Ovary (tissue), 9 donors: ENCODE results near the gene AATK. TPM values are rescaled to one million over a fixed set of nuclear protein-coding genes. Genes with fewer than 3 reads are reported as not detected.

Source experiments
- DNase-seq, 5 donors: peaks; one replicate each; pipeline ENCODE4 v3.0.0-alpha.2; 2019 to 2020
- H3K27ac ChIP-seq, 2 donors: fragments of 200-600 bp; one replicate each; pipeline versions ENCODE4 v1.5.1 to v1.8.0; 2019 to 2022
- H3K27me3 ChIP-seq: fragments of 200-600 bp; one replicate; pipeline ENCODE4 v1.8.0; 2022
- H3K36me3 ChIP-seq: fragments of 200-600 bp; sonication (generic); one replicate; pipeline ENCODE4 v1.5.1; 2019
- H3K4me1 ChIP-seq: one replicate; pipeline ENCODE4 v1.8.1; 2013; ENCODE audit warnings: mild to moderate bottlenecking, moderate library complexity; ENCODE audit not compliant: insufficient read depth
- H3K4me3 ChIP-seq: fragments of 200-600 bp; sonication (generic); one replicate; pipeline ENCODE4 v1.5.1; 2017
- H3K9me3 ChIP-seq, 2 donors: fragments of 200-600 bp in 1 of 2; sonication (generic) in 1 of 2; one replicate each; pipeline versions ENCODE4 v1.5.1 to v1.8.1; 2013 to 2019; ENCODE audit warnings: mild to moderate bottlenecking in 1 of 2, moderate library complexity in 1 of 2
- CTCF ChIP-seq, 3 donors: fragments of 450-650 bp in 2 of 3; fragments of 200-600 bp in 1 of 3; IDR thresholded peaks; one replicate each; pipeline versions ENCODE4 v1.5.1 to v1.8.0; 2016 to 2022; ENCODE audit warnings: antibody characterized with exemption in 3 of 3, mild to moderate bottlenecking in 1 of 3
- EP300 ChIP-seq: sonication (generic); formaldehyde crosslinking; IDR thresholded peaks from one replicate; pipeline ENCODE4 v1.6.1; 2017; ENCODE audit warnings: antibody characterized with exemption
- POLR2A ChIP-seq: fragments of 450-650 bp; IDR thresholded peaks from one replicate; pipeline ENCODE4 v1.6.1; 2017; ENCODE audit warnings: antibody characterized with exemption, mild to moderate bottlenecking, moderate library complexity
- WGBS, 3 donors: extraction: QIAGEN DNeasy Blood & Tissue Kit in 1 of 3; methylation state at CpG; one replicate each; pipeline versions ENCODE4 v1.1.5 to v1.1.7; 2013 to 2017; 5-methylcytosine and 5-hydroxymethylcytosine counted together
- intact Hi-C, 4 donors: fragments of 100-400 bp; cut with DNase I; formaldehyde crosslinking; loops; one replicate each; pipeline versions ENCODE4 v1.11.0 to v1.15.1; 2022 to 2023
- polyA plus RNA-seq, 2 donors: library from polyadenylated mRNA; stranded (reverse); fragments of 200-250 nt in 1 of 2; fragments of 350-450 nt in 1 of 2; fragmentation: Illumina TruSeq in 1 of 2; extraction: RNeasy Lipid Tissue Mini Kit (QIAGEN cat#74804) in 1 of 2; gene quantifications; one replicate each; pipeline ENCODE4 v1.2.3, GENCODE V29; 2013 to 2014
- total RNA-seq, 7 donors: library from RNA; depleted of rRNA in 2 of 7; stranded (reverse); fragments of >200 nt in 2 of 7; fragmentation: NEBNext Ultra II Directional in 3 of 7; extraction: Animal tissue kit (Norgen Biotek cat#: 25700) in 3 of 7; gene quantifications; one replicate each; pipeline versions ENCODE4 v1.1.0 to v1.2.4, GENCODE V29; 2016 to 2023
- donor health status: DM: no; HTN: no; CAD: no; lungs with moderate emphysema.
- donor health status: DM: no; HTN: no; CAD: no.
- donor health status: Bipolar disorder and iron deficiency.
- donor health status: DM: yes; HTN: yes; CAD: no.
- donor health status: DM: no; HTN: no; CAD: no.
- donor health status: DM: yes; HTN: yes; CAD: no.

Gene AATK
- total and polyA plus RNA-seq, 9 donors, result 0.23 to 3.1 (median 1.5) TPM

DNA sequence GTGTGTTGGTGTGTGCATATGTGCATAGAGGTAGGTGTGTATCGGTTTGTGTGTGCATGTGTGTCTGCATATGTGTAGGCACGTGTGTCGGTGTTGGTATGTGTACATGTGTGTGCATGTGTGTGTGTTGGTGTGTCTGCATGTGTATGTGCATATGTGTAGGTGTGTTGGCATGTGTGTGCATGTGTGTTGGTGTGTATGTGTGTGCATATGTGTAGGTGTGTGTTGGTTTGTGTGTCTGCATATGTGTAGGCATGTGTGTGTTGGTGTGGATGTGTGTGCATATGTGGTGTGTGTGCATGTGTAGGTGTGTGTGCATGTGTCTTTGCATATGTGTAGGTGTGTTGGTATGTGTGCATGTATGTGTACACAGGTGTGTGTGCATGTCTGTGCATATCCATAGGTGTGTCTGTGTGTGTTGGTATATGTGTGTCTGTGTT lies 3.9 kb upstream of the AATK start:
- H3K4me3 ChIP-seq, result no peak overlapping the region
- TF ChIP-seq EP300 (no peak), CTCF (IDR thresholded peaks at IDR 0.05) (no peak), POLR2A (no peak)
- intact Hi-C loops, result no loop called here
- no peaks in the 10 kb centered on the region for H3K27me3 ChIP-seq
- 75 to 95% (median 95%) methylated on average over 3 of the region's 3 CpGs for WGBS, 3 donors
- no peaks in the 10 kb centered on the region for H3K9me3 ChIP-seq
- DNase-seq, result no peak
- no peaks in the 10 kb centered on the region for H3K36me3 ChIP-seq
- H3K27ac ChIP-seq, result no peak overlapping the region
- no peaks in the 10 kb centered on the region for H3K4me1 ChIP-seq

- 87 to 98% (median 88%) methylated on average over 7 of the region's 7 CpGs for WGBS, 3 donors
- Histone ChIP-seq H3K4me1 (no peaks in the 10 kb centered on the region), H3K4me3 (no peak overlapping the region), H3K27me3 (no peaks in the 10 kb centered on the region), H3K9me3 (no peaks in the 10 kb centered on the region), H3K27ac (no peak overlapping the region), H3K36me3 (no peaks in the 10 kb centered on the region)
- TF ChIP-seq EP300 (no peak), POLR2A (no peak), CTCF (IDR thresholded peaks at IDR 0.05) (no peak)
- intact Hi-C loops, result no loop called here
- DNase-seq, result no peak
These were observed 1.6 kb upstream of the AATK start for GRCh38 chr17:81167638-81168037.

DNA sequence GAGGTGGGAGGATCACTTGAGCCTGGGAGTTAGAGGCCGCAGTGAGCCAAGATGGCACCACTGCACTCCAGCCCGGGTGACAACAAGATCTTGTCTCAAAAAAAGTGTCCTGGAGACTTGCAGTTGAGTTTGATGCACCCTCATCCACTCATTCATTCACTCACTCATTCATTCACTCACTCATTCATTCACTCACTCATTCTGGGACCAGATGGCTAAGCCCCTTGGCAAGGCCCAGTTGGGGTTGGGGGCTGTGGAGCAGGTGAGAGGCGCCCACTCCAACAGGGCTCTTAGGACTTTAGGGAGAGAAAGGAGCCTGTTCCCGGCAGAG lies 1.1 kb upstream of the AATK start:
- H3K36me3 ChIP-seq, result no peaks in the 10 kb centered on the region
- H3K4me3 ChIP-seq, result no peak overlapping the region
- TF ChIP-seq POLR2A, result no peak
- no peak for TF ChIP-seq EP300
- TF ChIP-seq CTCF (IDR thresholded peaks at IDR 0.05), result no peak
- intact Hi-C loops, result no loop called here
- no peaks in the 10 kb centered on the region for H3K4me1 ChIP-seq
- no peak overlapping the region for H3K27ac ChIP-seq
- 94 to 96% (median 94%) methylated on average over 4 of the region's 4 CpGs for WGBS, 3 donors
- no peaks in the 10 kb centered on the region for H3K9me3 ChIP-seq
- no peaks in the 10 kb centered on the region for H3K27me3 ChIP-seq
- DNase-seq, result no peak

- H3K36me3 ChIP-seq, result no peaks in the 10 kb centered on the region
- DNase-seq, result peak in 1 of 5 donors; percentile 13
- no peaks in the 10 kb centered on the region for H3K27me3 ChIP-seq
- H3K27ac ChIP-seq, result no peak within 1 kb of the TSS
- H3K4me3 ChIP-seq, result no peak within 1 kb of the TSS
- 24 to 55% (median 25%) methylated on average over 17 to 46 of the region's 46 CpGs for WGBS, 3 donors
- TF ChIP-seq EP300 (no peak), POLR2A (no peak), CTCF (IDR thresholded peaks at IDR 0.05) (no peak)
- intact Hi-C loops, result no loop called here
- peaks cover 1% of the 10 kb centered on the region for H3K4me1 ChIP-seq
- no peaks in the 10 kb centered on the region for H3K9me3 ChIP-seq
These were observed 582 bp downstream of the AATK start, which contains the start of gene PVALEF for GRCh38 chr17:81165246-81166032. Gene PVALEF, plus strand, starts transcription at chr17:81165507. Its CDS starts 15,720 bp downstream, at chr17:81181227.
